Epithelial cell of alveolus of lung (primary cell): Measurements from ENCODE around the gene NKG7. TPM values are rescaled to one million over a fixed set of nuclear protein-coding genes. Genes with fewer than 3 reads are reported as not detected.

Source experiments
- total RNA-seq: library from RNA; depleted of rRNA; stranded (reverse); fragments of >200 nt; gene quantifications from 2 replicates; pipeline ENCODE4 v1.2.1, GENCODE V29; 2015

Gene NKG7
- not detected in 2 replicates for total RNA-seq

GRCh38 chr19:51372649-51373504, at the start of gene NKG7:
TSS of gene NKG7 (minus strand) at chr19:51372654. CDS start at chr19:51372535, 119 bp downstream.

DNA sequence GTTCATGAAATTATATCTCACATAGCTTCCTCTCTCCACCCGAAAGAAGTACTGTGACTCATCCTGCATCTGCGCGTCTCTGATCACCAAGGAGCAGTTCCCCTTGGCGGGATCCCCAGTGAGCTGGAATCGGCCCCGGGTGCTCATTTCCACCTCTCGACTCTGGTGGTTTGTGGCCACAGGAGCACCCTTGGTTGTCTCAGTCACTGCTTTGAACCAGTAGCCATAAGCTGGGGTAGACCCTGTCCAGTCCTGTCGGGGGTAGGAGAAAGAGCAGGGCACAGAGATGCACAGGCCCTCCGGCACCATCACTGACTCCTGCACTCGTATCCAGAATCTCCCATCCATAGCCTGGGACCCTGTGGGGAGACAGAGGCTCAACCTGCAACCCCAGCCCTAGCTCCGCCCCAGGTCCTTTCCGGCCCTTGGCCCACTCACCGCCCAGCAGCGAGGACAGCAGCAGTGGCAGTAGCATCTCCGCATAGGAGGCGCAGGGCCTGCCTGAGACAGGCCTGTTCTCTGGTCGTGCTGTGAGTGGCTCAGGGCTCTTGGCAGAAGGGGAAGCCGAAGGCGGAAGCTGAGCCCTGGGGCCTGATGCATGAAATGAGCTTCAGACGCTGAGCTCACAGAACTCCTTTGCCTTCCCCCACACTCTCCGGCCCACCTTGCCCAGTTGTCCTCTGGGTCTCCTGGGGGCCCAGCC, 44.8 kb upstream of the NKG7 start, which contains the start of gene SIGLEC10:
Gene SIGLEC10 (minus strand): TSS at position 536 of the 703 bp plus-strand sequence. CDS start 61 bp downstream, at position 475.

DNA sequence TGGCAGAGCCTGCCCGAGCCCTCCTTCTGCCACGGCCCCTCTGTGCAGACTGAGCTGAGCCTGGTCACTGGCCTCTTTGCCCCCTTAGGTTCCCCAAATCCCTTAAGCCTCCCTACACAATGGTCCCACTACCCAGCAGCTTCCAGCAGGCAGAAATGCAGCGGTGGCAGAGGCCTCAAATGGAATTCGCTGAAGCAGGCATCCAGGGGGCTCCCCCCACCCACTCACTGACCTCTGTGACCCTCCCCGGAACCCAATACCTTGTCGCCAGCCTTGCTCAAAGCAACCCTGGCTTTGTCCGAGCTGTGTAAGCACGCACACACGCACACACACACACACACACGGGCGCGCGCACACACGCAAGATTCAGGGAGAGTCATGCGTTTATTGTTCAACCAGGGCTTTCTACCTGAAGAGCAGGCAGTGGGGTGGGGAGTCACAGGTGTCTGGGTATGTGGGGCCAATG, 15.5 kb upstream of the NKG7 start, which contains the start of gene LIM2:
Gene LIM2 (minus strand): TSS at position 51 of the 466 bp plus-strand sequence. CDS start 531 bp downstream, outside the sequence.

DNA sequence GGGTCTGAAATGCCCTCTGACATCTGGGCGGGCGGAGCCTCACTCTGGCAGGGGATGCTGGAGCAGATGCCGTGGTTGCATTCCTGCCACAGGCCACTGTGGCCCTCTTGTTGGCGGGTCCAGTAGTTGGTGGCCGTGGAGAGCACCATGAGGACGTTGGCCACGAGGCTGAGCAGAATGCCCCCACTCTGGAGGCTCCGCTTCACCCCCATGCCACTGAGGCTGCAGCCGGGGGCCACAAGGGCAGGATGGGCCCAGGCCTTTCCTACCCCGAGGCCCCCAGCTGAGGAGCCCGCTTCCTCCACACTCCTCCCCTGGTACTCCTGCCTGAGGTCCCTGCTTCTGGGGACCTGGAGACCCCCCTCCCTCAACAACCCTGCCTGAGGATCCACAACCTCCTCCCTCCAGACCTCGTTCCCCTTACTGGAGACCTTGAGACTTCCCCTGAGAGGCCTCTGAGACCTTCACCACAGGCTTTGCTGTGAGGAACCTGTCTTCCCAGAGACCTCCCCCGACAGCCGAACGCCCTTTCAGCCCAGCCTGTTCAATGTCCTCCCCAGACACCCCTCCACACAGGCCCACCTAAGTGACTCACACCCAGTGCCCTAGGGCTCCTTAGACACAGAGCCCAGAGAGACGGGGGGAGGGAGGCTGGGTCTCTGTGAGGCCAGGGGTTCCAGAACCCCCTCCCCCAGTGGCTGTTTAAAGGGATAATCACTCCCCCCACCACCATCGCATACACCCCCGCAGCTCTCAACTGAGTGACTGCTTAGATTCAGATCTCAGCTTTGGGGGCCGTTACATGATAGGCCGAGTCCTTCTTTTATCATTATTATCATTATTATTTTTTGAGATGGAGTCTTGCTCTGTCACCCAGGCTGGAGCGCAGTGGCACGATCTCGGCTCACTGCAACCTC, 3.8 kb downstream of the NKG7 start, which contains the start of gene CLDND2:
Gene CLDND2 (minus strand): TSS at position 638 of the 917 bp plus-strand sequence. CDS start 426 bp downstream, at position 212.

GRCh38 chr19:51365965-51366388, 6.5 kb downstream of the NKG7 start, which contains the start of gene ETFB:
TSS of gene ETFB (minus strand) at chr19:51366388. CDS start at chr19:51366326, 62 bp downstream.

DNA sequence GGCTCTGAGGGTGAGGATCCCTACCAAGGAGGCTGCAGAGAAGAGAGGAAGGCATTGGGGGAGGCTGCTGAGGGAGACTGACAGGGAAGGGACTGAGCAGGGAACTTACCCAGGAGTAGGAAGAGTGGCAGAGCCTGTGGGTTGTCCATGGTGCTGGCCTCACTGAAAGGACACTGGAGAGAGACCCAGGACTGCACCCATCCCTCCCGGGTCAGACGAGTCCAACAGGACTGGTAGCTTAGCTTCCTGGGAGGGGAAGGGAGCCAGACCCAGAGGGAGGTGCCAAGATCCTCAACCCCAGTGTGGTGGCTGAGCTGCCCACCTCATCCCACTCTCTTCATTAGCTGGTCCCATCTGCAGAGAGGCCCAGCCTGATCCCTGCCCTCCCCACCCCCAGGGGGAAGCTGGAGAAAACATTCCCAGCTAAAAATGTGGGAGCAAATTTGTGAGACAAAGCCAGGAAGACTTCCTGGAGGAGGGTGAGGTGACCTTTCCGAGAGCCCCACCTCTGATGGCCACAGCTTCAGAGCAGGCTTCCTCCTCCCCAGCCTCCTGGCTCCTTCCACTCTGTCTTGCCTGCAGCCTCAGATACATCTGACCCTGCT, 30.4 kb downstream of the NKG7 start, which contains the start of gene VSIG10L:
Gene VSIG10L (minus strand): TSS at position 164 of the 605 bp plus-strand sequence. CDS start 15 bp downstream, at position 149.

Other genes starting within 250 kb of the NKG7 start
- gene SIGLEC9, start 247.7 kb downstream of the NKG7 start, total RNA-seq = not detected in 2 replicates
- gene SIGLEC7, start 230.4 kb downstream of the NKG7 start, total RNA-seq = not detected in 2 replicates
- gene CD33, start 147.6 kb downstream of the NKG7 start, total RNA-seq = not detected in 2 replicates
- gene SIGLECL1, start 121.6 kb downstream of the NKG7 start, total RNA-seq = not detected in 2 replicates
- under 0.01 and 1.8 TPM in 2 replicates for gene IGLON5, start 61.0 kb downstream of the NKG7 start, total RNA-seq
- gene VSIG10L, start 30.5 kb downstream of the NKG7 start, total RNA-seq = 0.91 and 1.8 TPM in 2 replicates
- 103 and 128 TPM in 2 replicates for gene ETFB, start 6.3 kb downstream of the NKG7 start, total RNA-seq
- not detected in 2 replicates for gene CLDND2, start 3.7 kb downstream of the NKG7 start, total RNA-seq
- gene LIM2, start 15.3 kb upstream of the NKG7 start, total RNA-seq = not detected in 2 replicates
- not detected in 2 replicates for gene C19orf84, start 17.9 kb upstream of the NKG7 start, total RNA-seq
- gene SIGLEC10, start 45.0 kb upstream of the NKG7 start, total RNA-seq = not detected in 2 replicates
- not detected in 2 replicates for gene SIGLEC8, start 85.8 kb upstream of the NKG7 start, total RNA-seq
- not detected in 2 replicates for gene CEACAM18, start 105.9 kb upstream of the NKG7 start, total RNA-seq
- not detected in 2 replicates for gene SIGLEC12, start 129.1 kb upstream of the NKG7 start, total RNA-seq
- not detected in 2 replicates for gene SIGLEC6, start 159.0 kb upstream of the NKG7 start, total RNA-seq
- gene ZNF175, start 198.6 kb upstream of the NKG7 start, total RNA-seq = 2.8 and 4.6 TPM in 2 replicates